H1 (cell line): Measurements from ENCODE around the gene DENND4C. TPM values are rescaled to one million over a fixed set of nuclear protein-coding genes. Genes with fewer than 3 reads are reported as not detected.

ENCODE experiments used
- CTCF ChIA-PET: fragments of 300-600 bp; sonication (Branson Sonifier 250); formaldehyde crosslinking; loops from one replicate; lab custom pipeline; 2021; ENCODE audit not compliant: partially characterized antibody; lab: Charles Lee
- POLR2A ChIA-PET: fragments of 300-600 bp; sonication (Branson Sonifier 250); formaldehyde crosslinking; loops from one replicate; lab custom pipeline; 2021; ENCODE audit warnings: inconsistent platforms; ENCODE audit not compliant: partially characterized antibody; lab: Charles Lee
- DNase-seq, 2 experiments: peaks; one replicate each; pipeline versions ENCODE4 v3.0.0 to v3.0.0-alpha.2; 2010 to 2022; ENCODE audit warnings: low spot score in 2 of 2, low read depth in 1 of 2, mixed read lengths in 1 of 2
- FAIRE-seq: peaks from 2 replicates; lab custom pipeline; 2011; peaks lifted over from hg19 to GRCh38; lab: Jason Lieb, UNC
- H2AFZ ChIP-seq: 2 replicates; pipeline ENCODE4 v1.8.1; 2012; ENCODE audit warnings: low read length, inconsistent platforms
- H2AK5ac ChIP-seq: 2 replicates; pipeline ENCODE4 v1.6.1; 2013; ENCODE audit warnings: low read depth, low read length
- H2BK120ac ChIP-seq: replicated peaks from 2 replicates; pipeline ENCODE3; 2013; ENCODE audit warnings: low read depth, low read length, inconsistent platforms
- H2BK12ac ChIP-seq: 2 replicates; pipeline ENCODE4 v1.6.1; 2013; ENCODE audit warnings: low read depth, low read length
- H2BK15ac ChIP-seq: 2 replicates; pipeline ENCODE4 v1.6.1; 2013; ENCODE audit warnings: low read length
- H2BK20ac ChIP-seq: 2 replicates; pipeline ENCODE4 v1.6.1; 2013; ENCODE audit warnings: low read length
- H2BK5ac ChIP-seq: 2 replicates; pipeline ENCODE4 v1.6.1; 2013; ENCODE audit warnings: low read depth, low read length
- H3K14ac ChIP-seq: 2 replicates; pipeline ENCODE4 v1.6.1; 2013; ENCODE audit warnings: inconsistent platforms; ENCODE audit not compliant: insufficient read length
- H3K18ac ChIP-seq: 2 replicates; pipeline ENCODE4 v1.6.1; 2013; ENCODE audit warnings: low read length; ENCODE audit errors: extremely low read depth
- H3K23ac ChIP-seq: 2 replicates; pipeline ENCODE4 v1.6.1; 2013; ENCODE audit warnings: inconsistent platforms; ENCODE audit not compliant: insufficient read length
- H3K23me2 ChIP-seq: 2 replicates; pipeline ENCODE4 v1.6.1; 2013; ENCODE audit warnings: low read depth, low read length
- H3K27ac ChIP-seq: 2 replicates; pipeline ENCODE4 v1.6.1; 2011; ENCODE audit warnings: low read depth, low read length, inconsistent platforms
- H3K27me3 ChIP-seq, 4 experiments: replicated peaks in 1 of 4; 1 replicate in 1 of 4; 2 replicates in 3 of 4; pipeline versions ENCODE4 v1.6.1 to v1.8.1; 2011 to 2013; ENCODE audit warnings: low read length in 3 of 4, mild to moderate bottlenecking in 3 of 4, inconsistent platforms in 2 of 4, mixed read lengths in 2 of 4, moderate library complexity in 1 of 4; ENCODE audit not compliant: control insufficient read depth in 3 of 4, insufficient read depth in 3 of 4; ENCODE audit errors: extremely low read depth in 1 of 4
- H3K36me3 ChIP-seq, 4 experiments: 2 replicates each; pipeline versions ENCODE4 v1.6.1 to v1.8.1; 2011 to 2013; ENCODE audit warnings: mild to moderate bottlenecking in 4 of 4, low read length in 3 of 4, moderate library complexity in 2 of 4, control low read depth in 1 of 4, inconsistent platforms in 1 of 4; ENCODE audit not compliant: insufficient read depth in 4 of 4, control insufficient read depth in 2 of 4
- H3K4ac ChIP-seq: replicated peaks from 2 replicates; pipeline ENCODE3; 2013; ENCODE audit warnings: low read length, low read depth, mixed read lengths, inconsistent platforms; ENCODE audit not compliant: insufficient read length
- H3K4me1 ChIP-seq, 4 experiments: replicated peaks in 1 of 4; 1 replicate in 1 of 4; 2 replicates in 3 of 4; pipeline versions ENCODE4 v1.6.1 to v1.8.1; 2011 to 2013; ENCODE audit warnings: low read length in 3 of 4, inconsistent platforms in 2 of 4, mixed read lengths in 1 of 4; ENCODE audit not compliant: insufficient read depth in 4 of 4, control insufficient read depth in 3 of 4
- H3K4me2 ChIP-seq, 2 experiments: 2 replicates each; pipeline versions ENCODE4 v1.6.1 to v1.8.1; 2011 to 2013; ENCODE audit warnings: low read depth in 2 of 2, low read length in 2 of 2, control low read depth in 1 of 2, inconsistent platforms in 1 of 2, mild to moderate bottlenecking in 1 of 2; ENCODE audit not compliant: insufficient read depth in 1 of 2
- H3K4me3 ChIP-seq, 4 experiments: fragments of 200-600, 300-600 bp in 1 of 4; sonication (generic), shearing (Covaris generic), sonication (Bioruptor Twin) in 1 of 4; 2 replicates each; pipeline versions ENCODE4 v1.5.1 to v1.8.1; 2011 to 2016; ENCODE audit warnings: low read length in 4 of 4, low read depth in 3 of 4, control low read depth in 2 of 4, inconsistent platforms in 2 of 4, mild to moderate bottlenecking in 2 of 4, mixed read lengths in 1 of 4, moderate library complexity in 1 of 4; ENCODE audit not compliant: insufficient read depth in 2 of 4; ENCODE audit errors: extremely low read depth in 1 of 4
- H3K56ac ChIP-seq: replicated peaks from 2 replicates; pipeline ENCODE3; 2013; ENCODE audit warnings: low read depth, mild to moderate bottlenecking, mixed read lengths, low read length, inconsistent platforms; ENCODE audit not compliant: insufficient read length
- H3K79me1 ChIP-seq: 2 replicates; pipeline ENCODE4 v1.6.1; 2013; ENCODE audit warnings: low read depth, low read length, control low read depth
- H3K79me2 ChIP-seq, 2 experiments: 2 replicates each; pipeline versions ENCODE4 v1.6.1 to v1.8.1; 2012 to 2013; ENCODE audit warnings: low read length in 2 of 2, mild to moderate bottlenecking in 2 of 2, inconsistent platforms in 1 of 2; ENCODE audit not compliant: insufficient read depth in 2 of 2, control insufficient read depth in 1 of 2
- H3K9ac ChIP-seq, 4 experiments: replicated peaks in 1 of 4; 1 replicate in 1 of 4; 2 replicates in 3 of 4; pipeline versions ENCODE4 v1.6.1 to v1.8.1; 2011 to 2013; ENCODE audit warnings: low read depth in 3 of 4, low read length in 3 of 4, control low read depth in 2 of 4, mild to moderate bottlenecking in 2 of 4, moderate library complexity in 2 of 4, inconsistent platforms in 1 of 4; ENCODE audit errors: extremely low read depth in 1 of 4
- H3K9me3 ChIP-seq, 2 experiments: 2 replicates each; pipeline versions ENCODE4 v1.6.1 to v1.8.1; 2012 to 2013; ENCODE audit warnings: mild to moderate bottlenecking in 2 of 2, moderate library complexity in 2 of 2, control low read depth in 1 of 2, inconsistent platforms in 1 of 2, low read depth in 1 of 2, low read length in 1 of 2, mixed read lengths in 1 of 2; ENCODE audit not compliant: insufficient read depth in 2 of 2
- H4K20me1 ChIP-seq, 2 experiments: replicated peaks in 1 of 2; 2 replicates each; pipeline versions ENCODE3 to v1.8.1; 2011 to 2013; ENCODE audit warnings: inconsistent platforms in 2 of 2, low read length in 2 of 2, mild to moderate bottlenecking in 1 of 2; ENCODE audit not compliant: insufficient read depth in 2 of 2, control insufficient read depth in 1 of 2
- H4K5ac ChIP-seq: 2 replicates; pipeline ENCODE4 v1.6.1; 2013; ENCODE audit warnings: low read length, low read depth, mixed read lengths, inconsistent platforms; ENCODE audit not compliant: insufficient read length
- H4K8ac ChIP-seq: 2 replicates; pipeline ENCODE4 v1.8.0; 2013; ENCODE audit warnings: mild to moderate bottlenecking, moderate library complexity, low read length, inconsistent platforms; ENCODE audit not compliant: insufficient read depth; ENCODE audit errors: extremely low read depth
- H4K91ac ChIP-seq: replicated peaks from 2 replicates; pipeline ENCODE3; 2013; ENCODE audit warnings: low read length, mixed read lengths, inconsistent platforms; ENCODE audit not compliant: insufficient read length
- BCL11A ChIP-seq, 2 experiments: IDR thresholded peaks; one replicate each; pipeline ENCODE4 v1.6.1; 2011; ENCODE audit warnings: low read depth in 2 of 2, low read length in 2 of 2, mild to moderate bottlenecking in 2 of 2
- GABPA ChIP-seq: IDR thresholded peaks from 2 replicates; pipeline ENCODE4 v1.6.1; 2011; ENCODE audit warnings: mild to moderate bottlenecking, low read length, moderate library complexity, borderline replicate concordance; ENCODE audit not compliant: insufficient read depth
- GTF2F1 ChIP-seq: IDR thresholded peaks from 2 replicates; pipeline ENCODE4 v1.6.1; 2012; ENCODE audit warnings: low read depth, low read length, improper control_type of control experiment, borderline replicate concordance
- PHF8 ChIP-seq: fragments of 200-600 bp; sonication (generic); conservative IDR thresholded peaks from 2 replicates; pipeline ENCODE4 v1.7.1; 2012; ENCODE audit warnings: low read depth, mild to moderate bottlenecking, inconsistent platforms, low read length, moderate library complexity
- POLR2A ChIP-seq, 2 experiments: IDR thresholded peaks; 1 replicate in 1 of 2; 2 replicates in 1 of 2; pipeline ENCODE4 v1.6.1; 2011; ENCODE audit warnings: low read depth in 2 of 2, low read length in 2 of 2, mild to moderate bottlenecking in 2 of 2; ENCODE audit errors: control extremely low read depth in 1 of 2
- RAD21 ChIP-seq, 2 experiments: IDR thresholded peaks in 1 of 2; conservative IDR thresholded peaks in 1 of 2; 2 replicates each; pipeline ENCODE4 v1.6.1; 2011; ENCODE audit warnings: low read depth in 2 of 2, low read length in 2 of 2, improper control_type of control experiment in 1 of 2, inconsistent platforms in 1 of 2, mild to moderate bottlenecking in 1 of 2, moderate library complexity in 1 of 2
- RBBP5 ChIP-seq: IDR thresholded peaks from 2 replicates; pipeline ENCODE4 v1.7.1; 2012; ENCODE audit warnings: low read depth, mild to moderate bottlenecking, inconsistent platforms, low read length, moderate library complexity, borderline replicate concordance
- SUZ12 ChIP-seq: fragments of 200-600 bp; sonication (generic); IDR thresholded peaks from 2 replicates; pipeline ENCODE4 v1.6.1; 2012; ENCODE audit warnings: mild to moderate bottlenecking, inconsistent platforms, low read length, moderate library complexity, mixed read lengths
- TAF1 ChIP-seq: IDR thresholded peaks from 2 replicates; pipeline ENCODE4 v1.6.1; 2011; ENCODE audit warnings: mild to moderate bottlenecking, low read depth, low read length
- TCF12 ChIP-seq: IDR thresholded peaks from 2 replicates; pipeline ENCODE4 v1.6.1; 2011; ENCODE audit warnings: low read depth, mild to moderate bottlenecking, low read length
- WGBS, 2 experiments: shearing (Covaris generic) in 1 of 2; methylation state at CpG; one replicate each; pipeline versions ENCODE4 v1.1.6 to v1.1.7; 2013 to 2015; ENCODE audit warnings: low lambda C conversion rate in 2 of 2, mixed read lengths in 2 of 2, inconsistent platforms in 1 of 2, low coverage in 1 of 2, missing lambda C conversion rate in 1 of 2; ENCODE audit not compliant: insufficient replicate concordance in 2 of 2, insufficient coverage in 1 of 2, insufficient read length in 1 of 2; ENCODE audit errors: extremely low coverage in 1 of 2, missing lambda C conversion rate in 1 of 2; 5-methylcytosine and 5-hydroxymethylcytosine counted together
- polyA plus RNA-seq, 7 experiments: library from polyadenylated mRNA; depleted of rRNA in 3 of 7; stranded (reverse) in 5 of 7; unstranded in 2 of 7; fragments of >200 nt in 5 of 7; fragments of 200-250 nt in 2 of 7; gene quantifications; 1 replicate in 5 of 7; 2 replicates in 1 of 7; 4 replicates in 1 of 7; pipeline versions ENCODE4 v1.2.1 to v1.2.3, GENCODE V29; 2011 to 2013; ENCODE audit warnings: missing spikeins in 2 of 7, mixed read lengths in 2 of 7
- total RNA-seq: library from RNA; stranded (reverse); fragmentation: NEBNext Ultra II Directional; extraction: Animal tissue kit (Norgen Biotek cat#: 25700); gene quantifications from 2 replicates; pipeline ENCODE4 v1.2.1, GENCODE V29; 2021
- TF ChIP-seq, protein P1 (sequence below): IDR thresholded peaks from 2 replicates; pipeline ENCODE4 v1.6.1; 2012; ENCODE audit warnings: inconsistent platforms

The DENND4C gene
- total and polyA plus RNA-seq, 2 of the 8 experiments (the other 6 are each of a cell fraction or from before 2014, with no cell fraction given), result 6.9 to 18.9 TPM

DNA sequence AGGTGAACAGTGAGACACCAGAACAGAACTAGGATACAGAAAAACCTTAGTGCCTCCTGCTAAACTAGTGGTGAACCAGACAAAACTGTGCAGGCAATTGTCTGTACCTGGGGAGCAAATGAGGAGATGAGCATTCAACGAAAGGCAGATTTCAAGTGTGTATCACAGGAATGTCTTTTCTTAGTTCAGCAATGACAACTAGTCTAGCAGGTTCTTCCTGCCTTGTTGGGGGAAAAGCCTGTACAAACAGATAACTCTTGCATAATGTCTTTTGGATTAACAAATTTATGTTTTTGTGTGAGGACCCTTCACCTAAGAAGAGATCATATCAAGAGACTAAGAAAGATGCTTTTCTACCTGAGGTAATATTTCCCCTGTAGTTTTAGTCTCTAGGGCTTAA lies 21.8 kb upstream of the DENND4C start:
- Histone ChIP-seq H3K23ac (no peak overlapping the region), H4K91ac (no peak overlapping the region), H3K56ac (no peak overlapping the region), H3K27ac (no peak overlapping the region), H4K8ac (no peak overlapping the region), H2BK12ac (no peak overlapping the region), H4K5ac (no peak overlapping the region), H2AFZ (no peak overlapping the region), H3K9ac (no peak overlapping the region), H3K4me2 (no peak overlapping the region), H3K4me1 (peaks cover 0 to under 1% (median 0%) of the 10 kb centered on the region in 4 experiments; a peak in 1 of 7 replicates), H4K20me1 (no peaks in the 10 kb centered on the region), H2BK20ac (no peak overlapping the region), H3K23me2 (no peaks in the 10 kb centered on the region), H3K79me1 (no peaks in the 10 kb centered on the region), H3K4me3 (no peak overlapping the region), H3K27me3 (no peaks in the 10 kb centered on the region), H3K36me3 (no peaks in the 10 kb centered on the region), H2AK5ac (no peak overlapping the region), H3K79me2 (no peaks in the 10 kb centered on the region), H3K4ac (no peak overlapping the region), H2BK15ac (no peak overlapping the region), H2BK5ac (no peak overlapping the region)
- 87% methylated on average over 1 of the region's 1 CpG; no CpG with 5 or more reads in 1 of the 2 experiments for WGBS, 2 experiments
- DNase-seq (no peak), FAIRE-seq (no peak)
- CTCF ChIA-PET, result interaction anchor here (0.6 kb wide), 1 partner anchor 73 kb away, joined by 3 read pairs; no protein-coding TSS in a partner anchor
- TF ChIP-seq, protein P1, sequence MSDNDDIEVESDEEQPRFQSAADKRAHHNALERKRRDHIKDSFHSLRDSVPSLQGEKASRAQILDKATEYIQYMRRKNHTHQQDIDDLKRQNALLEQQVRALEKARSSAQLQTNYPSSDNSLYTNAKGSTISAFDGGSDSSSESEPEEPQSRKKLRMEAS, result no peak
- TF ChIP-seq SUZ12 (no peak), POLR2A (IDR thresholded peaks at IDR 0.05; ENCODE audit: control extremely low read depth in 1 of 2, low read depth in 2 of 2, low read length in 2 of 2) (no peak), GTF2F1 (no peak), RAD21 (IDR thresholded peaks at IDR 0.05 in 1 of 2, conservative IDR thresholded peaks at IDR 0.05 in 1 of 2; ENCODE audit: low read depth in 2 of 2, low read length in 2 of 2) (no peak), BCL11A (IDR thresholded peaks at IDR 0.05; ENCODE audit: low read depth in 2 of 2, low read length in 2 of 2) (no peak), RBBP5 (no peak), TAF1 (no peak), PHF8 (no peak), TCF12 (no peak), GABPA (no peak)
- TF ChIP-seq, all 59 proteins: peak for 0
- no peak overlapping the region for H3K18ac ChIP-seq
- no peak overlapping the region for H2BK120ac ChIP-seq
- H3K14ac ChIP-seq, result no peak overlapping the region
- H3K9me3 ChIP-seq, result no peaks in the 10 kb centered on the region
- POLR2A ChIA-PET, result interaction anchor here (1.5 kb wide), 1 partner anchor 22 kb away, joined by 4 read pairs; the partner anchor contains the start of gene DENND4C
